Measurements from ENCODE around the gene PTTG1IP.

PTTG1IP gene

DNA sequence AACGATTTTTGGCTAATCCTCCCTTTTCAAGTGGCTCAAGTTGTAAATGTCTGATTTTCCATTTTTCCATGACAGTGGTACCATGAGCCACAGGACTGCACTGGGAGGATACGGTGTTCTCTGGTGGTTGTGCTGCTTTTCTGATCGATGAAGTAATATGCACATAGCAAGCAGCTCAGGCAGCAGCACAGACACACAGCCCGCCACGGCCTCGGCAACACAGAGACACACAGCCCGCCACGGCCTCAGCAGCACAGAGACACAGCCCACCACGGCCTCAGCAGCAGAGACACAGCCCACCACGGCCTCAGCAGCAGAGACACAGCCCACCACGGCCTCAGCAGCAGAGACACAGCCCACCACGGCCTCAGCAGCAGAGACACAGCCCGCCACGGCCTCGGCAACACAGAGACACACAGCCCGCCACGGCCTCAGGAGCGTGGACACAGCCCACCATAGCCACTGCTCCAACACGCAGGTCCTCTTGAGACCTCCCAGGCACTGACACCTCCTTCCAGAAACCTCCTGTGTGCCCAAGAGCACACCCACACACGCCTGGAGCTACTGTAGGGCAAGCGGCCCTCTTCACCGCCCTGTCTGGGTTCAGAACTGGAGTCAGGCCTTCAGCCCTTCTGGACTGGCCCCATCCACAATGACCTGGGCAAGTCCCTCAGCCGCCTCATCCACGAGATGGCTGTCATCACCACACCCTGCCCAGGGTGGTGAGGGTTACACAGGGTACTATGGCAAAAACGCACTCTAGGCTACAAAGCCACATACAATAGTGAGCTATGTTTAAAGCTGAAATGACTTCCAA lies 10.4 kb downstream of the PTTG1IP start:
- peaks cover 7% of the 10 kb centered on the region for H3K4me1 ChIP-seq

DNA sequence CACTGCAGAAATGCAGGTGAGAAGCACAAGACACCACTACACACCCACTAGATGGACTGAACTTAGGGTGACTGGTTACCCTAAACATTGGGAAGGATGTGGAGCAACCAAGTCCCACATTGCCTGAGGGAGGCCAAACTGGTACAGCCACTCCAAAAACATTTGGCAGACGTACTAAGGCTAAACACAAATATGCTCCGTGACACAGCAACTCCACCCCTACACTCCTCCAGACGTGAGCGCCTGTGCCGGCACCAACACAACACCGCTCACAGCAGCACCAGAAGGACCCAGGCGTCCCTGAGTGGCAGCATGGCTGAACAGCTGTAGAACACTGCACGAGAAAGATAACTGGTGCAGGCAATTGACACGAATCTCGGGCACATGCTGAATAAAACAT lies 14.7 kb downstream of the PTTG1IP start:
- Histone ChIP-seq H3K36me3 (peaks cover 54% of the 10 kb centered on the region), H3K27me3 (no peaks in the 10 kb centered on the region), H3K4me3 (ENCODE audit: low read depth, low read length) (no peak overlapping the region), H3K4me1 (no peaks in the 10 kb centered on the region), H3K9me3 (no peaks in the 10 kb centered on the region)
- TF ChIP-seq, protein P1, sequence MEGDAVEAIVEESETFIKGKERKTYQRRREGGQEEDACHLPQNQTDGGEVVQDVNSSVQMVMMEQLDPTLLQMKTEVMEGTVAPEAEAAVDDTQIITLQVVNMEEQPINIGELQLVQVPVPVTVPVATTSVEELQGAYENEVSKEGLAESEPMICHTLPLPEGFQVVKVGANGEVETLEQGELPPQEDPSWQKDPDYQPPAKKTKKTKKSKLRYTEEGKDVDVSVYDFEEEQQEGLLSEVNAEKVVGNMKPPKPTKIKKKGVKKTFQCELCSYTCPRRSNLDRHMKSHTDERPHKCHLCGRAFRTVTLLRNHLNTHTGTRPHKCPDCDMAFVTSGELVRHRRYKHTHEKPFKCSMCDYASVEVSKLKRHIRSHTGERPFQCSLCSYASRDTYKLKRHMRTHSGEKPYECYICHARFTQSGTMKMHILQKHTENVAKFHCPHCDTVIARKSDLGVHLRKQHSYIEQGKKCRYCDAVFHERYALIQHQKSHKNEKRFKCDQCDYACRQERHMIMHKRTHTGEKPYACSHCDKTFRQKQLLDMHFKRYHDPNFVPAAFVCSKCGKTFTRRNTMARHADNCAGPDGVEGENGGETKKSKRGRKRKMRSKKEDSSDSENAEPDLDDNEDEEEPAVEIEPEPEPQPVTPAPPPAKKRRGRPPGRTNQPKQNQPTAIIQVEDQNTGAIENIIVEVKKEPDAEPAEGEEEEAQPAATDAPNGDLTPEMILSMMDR (IDR thresholded peaks at IDR 0.05; ENCODE audit: low read depth, low read length), result no peak
- DNase-seq, result no peak

More for the DNA sequence above, 10.4 kb downstream of the PTTG1IP start:
- TF ChIP-seq, protein P1 (IDR thresholded peaks at IDR 0.05; ENCODE audit: low read depth, low read length), result no peak
- Histone ChIP-seq H3K27me3 (no peaks in the 10 kb centered on the region), H3K4me3 (ENCODE audit: low read depth, low read length) (no peak overlapping the region), H3K9me3 (no peaks in the 10 kb centered on the region), H3K36me3 (peaks cover 45% of the 10 kb centered on the region)
- no peak for DNase-seq

- no peaks in the 10 kb centered on the region for H3K9me3 ChIP-seq
- no peak for DNase-seq
- no peak overlapping the region for H3K4me3 ChIP-seq (ENCODE audit: low read depth, low read length)
- TF ChIP-seq, protein P1 (IDR thresholded peaks at IDR 0.05; ENCODE audit: low read depth, low read length), result no peak
- H3K36me3 ChIP-seq, result peaks cover 54% of the 10 kb centered on the region
- H3K27me3 ChIP-seq, result no peaks in the 10 kb centered on the region
- no peaks in the 10 kb centered on the region for H3K4me1 ChIP-seq
These were observed 15.2 kb downstream of the PTTG1IP start for GRCh38 chr21:44858291-44858690.

DNA sequence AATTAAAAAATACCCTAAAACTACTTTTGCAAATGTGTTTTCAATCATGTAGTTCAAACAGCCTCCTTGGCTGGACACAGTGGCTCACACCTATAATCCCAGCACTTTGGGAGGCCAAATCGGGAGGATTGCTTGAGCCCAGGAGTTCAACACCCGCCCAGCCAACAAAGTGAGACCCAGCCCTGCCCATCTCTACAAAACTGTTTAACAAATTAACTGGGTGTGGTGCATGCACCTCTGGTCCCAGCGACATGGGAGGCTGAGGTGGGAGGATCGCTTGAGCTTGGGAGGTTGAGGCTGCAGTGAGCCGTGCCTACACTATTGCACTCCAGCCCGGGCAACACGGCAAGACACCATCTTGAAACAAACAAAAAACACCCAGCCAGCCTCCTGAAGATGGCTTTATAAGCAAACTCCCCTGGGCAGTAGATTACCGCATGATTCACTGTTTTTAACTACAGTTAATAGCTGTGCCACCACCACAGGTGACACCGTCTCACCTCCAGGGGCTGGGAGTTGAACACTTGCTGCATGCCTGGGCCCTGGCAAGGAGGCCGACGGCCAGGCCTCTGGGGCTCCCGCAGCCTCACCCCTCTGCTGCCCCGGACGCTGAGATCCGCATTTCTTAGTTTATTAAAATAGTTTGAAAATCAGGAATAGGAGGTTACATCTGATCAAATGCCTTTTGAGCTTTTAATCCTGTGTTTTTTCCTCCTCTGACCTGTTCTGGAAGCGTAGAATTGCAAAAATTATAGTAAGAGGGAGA lies 16.2 kb downstream of the PTTG1IP start:
- Histone ChIP-seq H3K36me3 (peaks cover 63% of the 10 kb centered on the region), H3K27me3 (no peaks in the 10 kb centered on the region), H3K9me3 (no peaks in the 10 kb centered on the region), H3K4me3 (ENCODE audit: low read depth, low read length) (no peak overlapping the region), H3K4me1 (no peaks in the 10 kb centered on the region)
- DNase-seq, result no peak
- TF ChIP-seq, protein P1 (IDR thresholded peaks at IDR 0.05; ENCODE audit: low read depth, low read length), result no peak

- DNase-seq, result no peak
- no peaks in the 10 kb centered on the region for H3K9me3 ChIP-seq
- H3K4me3 ChIP-seq (ENCODE audit: low read depth, low read length), result no peak overlapping the region
- peaks cover 63% of the 10 kb centered on the region for H3K36me3 ChIP-seq
- no peaks in the 10 kb centered on the region for H3K27me3 ChIP-seq
- TF ChIP-seq, protein P1 (IDR thresholded peaks at IDR 0.05; ENCODE audit: low read depth, low read length), result no peak
- H3K4me1 ChIP-seq, result no peaks in the 10 kb centered on the region
These were observed 17.4 kb downstream of the PTTG1IP start for GRCh38 chr21:44856131-44856530.

DNA sequence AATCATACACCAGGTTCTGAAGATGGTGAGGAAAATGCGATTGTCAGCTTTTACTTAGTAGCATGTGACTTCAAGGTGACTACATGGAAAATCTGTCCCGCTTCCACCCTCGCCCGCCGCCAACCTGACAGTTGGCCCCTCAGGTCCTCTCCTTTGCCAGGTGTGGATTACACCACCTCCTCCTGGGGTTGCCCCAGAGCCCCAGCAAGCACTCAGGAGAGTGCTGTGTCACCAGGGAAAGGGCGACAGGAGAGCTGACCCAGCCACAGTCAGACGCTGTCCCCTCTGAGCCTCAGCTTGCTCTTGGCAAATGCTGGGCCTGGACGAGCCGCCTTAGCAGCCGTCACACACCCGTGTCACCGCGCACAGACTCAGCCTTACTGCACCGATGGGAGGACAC lies 17.9 kb downstream of the PTTG1IP start:
- H3K4me3 ChIP-seq (ENCODE audit: low read depth, low read length), result no peak overlapping the region
- H3K36me3 ChIP-seq, result peaks cover 65% of the 10 kb centered on the region
- TF ChIP-seq, protein P1 (IDR thresholded peaks at IDR 0.05; ENCODE audit: low read depth, low read length), result no peak
- no peak for DNase-seq
- H3K4me1 ChIP-seq, result no peaks in the 10 kb centered on the region
- H3K9me3 ChIP-seq, result no peaks in the 10 kb centered on the region
- H3K27me3 ChIP-seq, result no peaks in the 10 kb centered on the region

Data from BE2C (cell line).